Body of pancreas (tissue), 4 donors: ENCODE measurements around the gene FAAP24.

Experiments used
- POLR2A ChIP-seq, 3 donors: fragments of 450-650 bp; IDR thresholded peaks; one replicate each; pipeline ENCODE4 v1.6.1; 2016; ENCODE audit warnings: antibody characterized with exemption in 3 of 3, mild to moderate bottlenecking in 2 of 3
- TF ChIP-seq, protein P1 (sequence below), 7 experiments: fragments of 450-650 bp in 4 of 7; fragments of 200-600 bp in 3 of 7; sonication (generic) in 3 of 7; IDR thresholded peaks; one replicate each; pipeline ENCODE4 v1.5.1; 2016 to 2019; ENCODE audit warnings: antibody characterized with exemption in 7 of 7

DNA sequence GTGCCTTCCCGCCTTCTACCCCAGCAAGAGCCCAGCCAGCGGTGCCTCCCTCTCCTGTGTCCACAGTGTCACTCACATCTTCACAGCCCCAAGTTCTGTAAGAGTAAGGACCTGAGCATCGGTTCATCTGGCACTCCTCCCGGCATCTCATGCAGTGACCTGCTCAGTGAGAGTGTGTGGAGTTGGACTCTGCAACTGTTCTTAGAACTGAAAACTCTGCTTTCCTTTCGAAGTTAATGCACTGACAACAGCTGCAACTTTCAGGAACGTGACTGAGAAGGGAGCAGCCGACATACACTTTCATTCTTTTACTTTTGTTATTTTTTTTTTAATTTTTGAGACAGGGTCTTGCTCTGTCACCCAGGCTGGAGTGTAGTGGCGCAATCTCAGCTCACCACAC, 41.5 kb upstream of the FAAP24 start:
- TF ChIP-seq, protein P1, sequence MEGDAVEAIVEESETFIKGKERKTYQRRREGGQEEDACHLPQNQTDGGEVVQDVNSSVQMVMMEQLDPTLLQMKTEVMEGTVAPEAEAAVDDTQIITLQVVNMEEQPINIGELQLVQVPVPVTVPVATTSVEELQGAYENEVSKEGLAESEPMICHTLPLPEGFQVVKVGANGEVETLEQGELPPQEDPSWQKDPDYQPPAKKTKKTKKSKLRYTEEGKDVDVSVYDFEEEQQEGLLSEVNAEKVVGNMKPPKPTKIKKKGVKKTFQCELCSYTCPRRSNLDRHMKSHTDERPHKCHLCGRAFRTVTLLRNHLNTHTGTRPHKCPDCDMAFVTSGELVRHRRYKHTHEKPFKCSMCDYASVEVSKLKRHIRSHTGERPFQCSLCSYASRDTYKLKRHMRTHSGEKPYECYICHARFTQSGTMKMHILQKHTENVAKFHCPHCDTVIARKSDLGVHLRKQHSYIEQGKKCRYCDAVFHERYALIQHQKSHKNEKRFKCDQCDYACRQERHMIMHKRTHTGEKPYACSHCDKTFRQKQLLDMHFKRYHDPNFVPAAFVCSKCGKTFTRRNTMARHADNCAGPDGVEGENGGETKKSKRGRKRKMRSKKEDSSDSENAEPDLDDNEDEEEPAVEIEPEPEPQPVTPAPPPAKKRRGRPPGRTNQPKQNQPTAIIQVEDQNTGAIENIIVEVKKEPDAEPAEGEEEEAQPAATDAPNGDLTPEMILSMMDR (IDR thresholded peaks at IDR 0.05), result no peak
- no peak for TF ChIP-seq POLR2A (IDR thresholded peaks at IDR 0.05)
